Fibroblast of the aortic adventitia (primary cell): ENCODE measurements around the gene GALE. TPM values are rescaled to one million over a fixed set of nuclear protein-coding genes. Genes with fewer than 3 reads are reported as not detected.
"Not testable (repeated sequence)": the region's sequence is repeated elsewhere in the genome, so short reads cannot be mapped to it uniquely, and the experiment has no call there.

Experiments
- DNase-seq: peaks from one replicate; pipeline ENCODE4 v3.0.0-alpha.2; 2010; ENCODE audit warnings: low read depth
- H3K4me3 ChIP-seq: 2 replicates; pipeline ENCODE4 v1.5.1; 2011; ENCODE audit warnings: low read depth, mild to moderate bottlenecking, control low read depth, low read length, moderate library complexity
- CTCF ChIP-seq: IDR thresholded peaks from 2 replicates; pipeline ENCODE4 v1.5.1; 2011; ENCODE audit warnings: mild to moderate bottlenecking, low read length, control low read depth, inconsistent platforms; ENCODE audit not compliant: insufficient read depth
- total RNA-seq: library from RNA; depleted of rRNA; stranded (reverse); fragments of >200 nt; gene quantifications from 2 replicates; pipeline ENCODE4 v1.2.3, GENCODE V29; 2012; ENCODE audit warnings: low replicate concordance

GALE gene
- 5.0 and 16.7 TPM in 2 replicates for total RNA-seq

- peak within 1 kb of the TSS; percentile 84 for H3K4me3 ChIP-seq
- DNase-seq, result peak; percentile 91
- TF ChIP-seq CTCF, result no peak
These were observed at the start of gene GALE for GRCh38 chr1:23800400-23801337. GALE (minus strand) TSS chr1:23800754; CDS start chr1:23799007, 1,747 bp downstream.

- DNase-seq, result no peak
- H3K4me3 ChIP-seq, result no peak overlapping the region
- no peak for TF ChIP-seq CTCF
These were observed 48.4 kb upstream of the GALE start for GRCh38 chr1:23848673-23849616.

GRCh38 chr1:23847482-23848095 lies 47.0 kb upstream of the GALE start:
- H3K4me3 ChIP-seq, DNase-seq: not testable (repeated sequence)

- no peak overlapping the region for H3K4me3 ChIP-seq
- DNase-seq, result no peak
- TF ChIP-seq CTCF, result no peak
These were observed 44.6 kb upstream of the GALE start for GRCh38 chr1:23845163-23845562.

GRCh38 chr1:23843644-23844043 lies 43.1 kb upstream of the GALE start:
- DNase-seq, result no peak
- no peak overlapping the region for H3K4me3 ChIP-seq
- TF ChIP-seq CTCF, result no peak

- TF ChIP-seq CTCF, result no peak
- peak overlapping the region; percentile 57 for H3K4me3 ChIP-seq
- peak; percentile 37 for DNase-seq
These were observed 37.9 kb upstream of the GALE start for GRCh38 chr1:23838401-23838866.
